Measurements from ENCODE around the gene CD274. TPM values are rescaled to one million over a fixed set of nuclear protein-coding genes. Genes with fewer than 3 reads are reported as not detected.
"Not testable (repeated sequence)": the region's sequence is repeated elsewhere in the genome, so short reads cannot be mapped to it uniquely, and the experiment has no call there.

The CD274 gene
- total RNA-seq, 1 donor from 2014 or later = 18.2 TPM

- no peak for DNase-seq (ENCODE audit: extremely low read depth, low read depth, low spot score)
These were observed 12.8 kb upstream of the CD274 start, which contains the start of gene PLGRKT for GRCh38 chr9:5437254-5438216. PLGRKT (minus strand) TSS chr9:5437925; CDS start chr9:5431977, 5,948 bp downstream.

GRCh38 chr9:5438301-5439162 lies 11.8 kb upstream of the CD274 start:
- DNase-seq (ENCODE audit: extremely low read depth, low read depth, low spot score) = no peak

- DNase-seq (ENCODE audit: extremely low read depth, low read depth, low spot score) = no peak
These were observed 9.9 kb upstream of the CD274 start for GRCh38 chr9:5440426-5440825.

- DNase-seq (ENCODE audit: extremely low read depth, low read depth, low spot score) = no peak
These were observed 9.3 kb upstream of the CD274 start for GRCh38 chr9:5441043-5441442.

GRCh38 chr9:5442400-5443011 lies 7.8 kb upstream of the CD274 start:
- DNase-seq (ENCODE audit: extremely low read depth, low read depth, low spot score) = no peak

GRCh38 chr9:5443850-5444249 lies 6.5 kb upstream of the CD274 start:
- no peak for DNase-seq (ENCODE audit: extremely low read depth, low read depth, low spot score)

GRCh38 chr9:5445096-5445495 lies 5.2 kb upstream of the CD274 start:
- DNase-seq (ENCODE audit: extremely low read depth, low read depth, low spot score) = not testable (repeated sequence)

GRCh38 chr9:5445886-5446285 lies 4.5 kb upstream of the CD274 start:
- DNase-seq (ENCODE audit: extremely low read depth, low read depth, low spot score) = no peak

GRCh38 chr9:5446451-5447236 lies 3.7 kb upstream of the CD274 start:
- no peak for DNase-seq (ENCODE audit: extremely low read depth, low read depth, low spot score)

GRCh38 chr9:5447337-5447736 lies 3.0 kb upstream of the CD274 start:
- no peak for DNase-seq (ENCODE audit: extremely low read depth, low read depth, low spot score)

GRCh38 chr9:5448016-5448415 lies 2.3 kb upstream of the CD274 start:
- no peak for DNase-seq (ENCODE audit: extremely low read depth, low read depth, low spot score)

- DNase-seq (ENCODE audit: extremely low read depth, low read depth, low spot score) = no peak
These were observed 1.6 kb upstream of the CD274 start for GRCh38 chr9:5448461-5449435.

- no peak for DNase-seq (ENCODE audit: extremely low read depth, low read depth, low spot score)
These were observed 602 bp upstream of the CD274 start for GRCh38 chr9:5449521-5450358.

- DNase-seq (ENCODE audit: extremely low read depth, low read depth, low spot score) = no peak
These were observed 1.9 kb downstream of the CD274 start for GRCh38 chr9:5452286-5452609.

GRCh38 chr9:5453004-5453403 lies 2.7 kb downstream of the CD274 start:
- no peak for DNase-seq (ENCODE audit: extremely low read depth, low read depth, low spot score)

- no peak for DNase-seq (ENCODE audit: extremely low read depth, low read depth, low spot score)
These were observed 3.3 kb downstream of the CD274 start for GRCh38 chr9:5453673-5454072.

GRCh38 chr9:5455181-5455580 lies 4.8 kb downstream of the CD274 start:
- no peak for DNase-seq (ENCODE audit: extremely low read depth, low read depth, low spot score)

- DNase-seq (ENCODE audit: extremely low read depth, low read depth, low spot score) = no peak
These were observed 9.0 kb downstream of the CD274 start for GRCh38 chr9:5459289-5459829.

All from glomerular endothelial cell (primary cell).